Esophagus squamous epithelium (tissue), 5 donors: ENCODE data around the gene CCDC80. TPM values are rescaled to one million over a fixed set of nuclear protein-coding genes. Genes with fewer than 3 reads are reported as not detected.
A peak's percentile ranks its signal among the peaks of the same experiment; 100 is the strongest.

Experiments
- DNase-seq: peaks from one replicate; lab custom pipeline; 2025; lab: John Stamatoyannopoulos, UW
- H3K27ac ChIP-seq, 4 donors: fragments of 200-600 bp; sonication (generic); one replicate each; pipeline ENCODE4 v1.5.1; 2016 to 2019; ENCODE audit warnings: mild to moderate bottlenecking in 1 of 4
- H3K27me3 ChIP-seq, 4 donors: fragments of 200-600 bp; sonication (generic); 1 replicate in 3 of 4; 2 replicates in 1 of 4; pipeline versions ENCODE4 v1.5.1 to v1.6.0; 2017 to 2021; ENCODE audit warnings: antibody characterized with exemption in 1 of 4
- H3K36me3 ChIP-seq, 3 donors: fragments of 200-600 bp; sonication (generic); one replicate each; pipeline ENCODE4 v1.5.1; 2016 to 2019
- H3K4me1 ChIP-seq, 3 donors: fragments of 200-600 bp; sonication (generic); one replicate each; pipeline ENCODE4 v1.5.1; 2017 to 2019
- H3K4me3 ChIP-seq, 4 donors: fragments of 200-600 bp; sonication (generic); 1 replicate in 3 of 4; 2 replicates in 1 of 4; pipeline ENCODE4 v1.5.1; 2016 to 2019; ENCODE audit warnings: mild to moderate bottlenecking in 2 of 4, moderate library complexity in 1 of 4
- H3K9me3 ChIP-seq, 3 donors: fragments of 200-600 bp; sonication (generic); one replicate each; pipeline ENCODE4 v1.5.1; 2016 to 2019
- POLR2A ChIP-seq, 4 donors: fragments of 450-650 bp; IDR thresholded peaks; one replicate each; pipeline ENCODE4 v1.6.1; 2017; ENCODE audit warnings: antibody characterized with exemption in 4 of 4, mild to moderate bottlenecking in 4 of 4, moderate library complexity in 3 of 4
- WGBS, 2 donors: methylation state at CpG; one replicate each; pipeline ENCODE4 v1.1.5; 2018; 5-methylcytosine and 5-hydroxymethylcytosine counted together
- intact Hi-C: fragments of 100-400 bp; cut with DNase I; formaldehyde crosslinking; loops from one replicate; pipeline ENCODE4 v1.15.0; 2022
- total RNA-seq, 4 donors: library from RNA; depleted of rRNA; stranded (reverse); fragments of >200 nt; gene quantifications; one replicate each; pipeline ENCODE4 v1.1.0, GENCODE V29; 2016
- TF ChIP-seq, protein P1 (sequence below), 6 experiments: fragments of 450-650 bp in 4 of 6; fragments of 200-600 bp in 2 of 6; sonication (generic) in 2 of 6; IDR thresholded peaks; one replicate each; pipeline ENCODE4 v1.5.1; 2016 to 2019; ENCODE audit warnings: antibody characterized with exemption in 6 of 6, mild to moderate bottlenecking in 4 of 6, moderate library complexity in 4 of 6
- donor health status: DM: yes; HTN: yes; CAD: no.

CCDC80 gene
- total RNA-seq, 4 donors from 2014 or later: 2.0 to 69.6 (median 13.1) TPM

DNA sequence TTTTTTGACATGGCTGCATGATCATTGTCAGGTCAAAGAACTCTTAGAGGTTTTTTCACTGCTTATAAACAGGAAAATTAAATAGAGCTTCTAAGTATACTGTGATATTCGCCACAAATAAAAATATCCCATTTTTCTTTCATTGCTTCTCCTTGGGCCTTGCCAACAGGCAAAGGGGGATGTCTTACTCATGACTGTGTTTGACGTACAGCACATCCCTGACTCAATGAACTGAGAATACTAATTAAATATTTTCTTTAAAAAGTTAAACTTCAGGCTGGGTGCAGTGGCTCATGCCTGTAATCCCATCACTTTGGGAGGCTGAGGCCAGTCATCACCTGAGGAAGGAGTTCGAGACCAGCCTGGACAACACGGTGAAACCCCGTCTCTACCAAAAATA, 41.4 kb upstream of the CCDC80 start:
- Histone ChIP-seq H3K4me3 (no peak overlapping the region), H3K27ac (no peak overlapping the region), H3K4me1 (peaks cover 0 to 13% (median 5%) of the 10 kb centered on the region in 3 donors), H3K36me3 (peaks cover 0 to under 1% (median 0%) of the 10 kb centered on the region in 3 donors), H3K9me3 (no peaks in the 10 kb centered on the region), H3K27me3 (no peaks in the 10 kb centered on the region)
- WGBS, 2 donors: 95 to 98% methylated on average over 5 of the region's 5 CpGs
- intact Hi-C loops: no loop called here
- DNase-seq: no peak
- TF ChIP-seq, protein P1, sequence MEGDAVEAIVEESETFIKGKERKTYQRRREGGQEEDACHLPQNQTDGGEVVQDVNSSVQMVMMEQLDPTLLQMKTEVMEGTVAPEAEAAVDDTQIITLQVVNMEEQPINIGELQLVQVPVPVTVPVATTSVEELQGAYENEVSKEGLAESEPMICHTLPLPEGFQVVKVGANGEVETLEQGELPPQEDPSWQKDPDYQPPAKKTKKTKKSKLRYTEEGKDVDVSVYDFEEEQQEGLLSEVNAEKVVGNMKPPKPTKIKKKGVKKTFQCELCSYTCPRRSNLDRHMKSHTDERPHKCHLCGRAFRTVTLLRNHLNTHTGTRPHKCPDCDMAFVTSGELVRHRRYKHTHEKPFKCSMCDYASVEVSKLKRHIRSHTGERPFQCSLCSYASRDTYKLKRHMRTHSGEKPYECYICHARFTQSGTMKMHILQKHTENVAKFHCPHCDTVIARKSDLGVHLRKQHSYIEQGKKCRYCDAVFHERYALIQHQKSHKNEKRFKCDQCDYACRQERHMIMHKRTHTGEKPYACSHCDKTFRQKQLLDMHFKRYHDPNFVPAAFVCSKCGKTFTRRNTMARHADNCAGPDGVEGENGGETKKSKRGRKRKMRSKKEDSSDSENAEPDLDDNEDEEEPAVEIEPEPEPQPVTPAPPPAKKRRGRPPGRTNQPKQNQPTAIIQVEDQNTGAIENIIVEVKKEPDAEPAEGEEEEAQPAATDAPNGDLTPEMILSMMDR (IDR thresholded peaks at IDR 0.05): no peak
- no peak for TF ChIP-seq POLR2A (IDR thresholded peaks at IDR 0.05)

DNA sequence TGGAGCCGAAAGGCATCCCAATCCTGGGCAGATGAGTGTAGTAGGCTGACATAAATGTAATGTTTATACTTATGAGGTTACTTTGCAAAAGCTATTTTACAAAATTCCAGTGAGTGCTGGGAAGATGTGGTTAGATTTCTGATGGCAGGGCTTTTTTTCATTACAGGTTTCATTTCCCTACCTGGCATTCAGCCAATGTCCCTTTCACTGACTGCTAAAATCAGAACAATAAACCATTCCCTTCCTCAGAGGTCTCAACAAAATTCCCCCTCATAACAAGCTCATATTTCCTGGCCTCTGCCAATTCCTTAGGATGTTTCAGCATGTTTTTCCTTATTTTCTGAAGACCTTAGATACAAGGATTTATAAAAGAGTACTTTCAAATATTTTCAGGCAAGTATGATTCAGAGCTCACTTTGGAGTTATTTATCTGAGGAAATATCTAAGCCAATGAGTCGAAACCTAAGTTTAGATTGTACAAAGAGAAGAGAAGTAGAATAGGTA, 40.9 kb upstream of the CCDC80 start:
- intact Hi-C loops: no loop called here
- Histone ChIP-seq H3K27me3 (no peaks in the 10 kb centered on the region), H3K27ac (no peak overlapping the region), H3K36me3 (peaks cover 0 to 5% (median 0%) of the 10 kb centered on the region in 3 donors), H3K4me3 (no peak overlapping the region), H3K9me3 (no peaks in the 10 kb centered on the region), H3K4me1 (peaks cover 5 to 13% (median 8%) of the 10 kb centered on the region in 3 donors)
- WGBS, 2 donors: 54 to 74% methylated on average over 2 of the region's 2 CpGs
- no peak for DNase-seq
- no peak for TF ChIP-seq POLR2A (IDR thresholded peaks at IDR 0.05)
- TF ChIP-seq, protein P1 (IDR thresholded peaks at IDR 0.05): no peak

DNA sequence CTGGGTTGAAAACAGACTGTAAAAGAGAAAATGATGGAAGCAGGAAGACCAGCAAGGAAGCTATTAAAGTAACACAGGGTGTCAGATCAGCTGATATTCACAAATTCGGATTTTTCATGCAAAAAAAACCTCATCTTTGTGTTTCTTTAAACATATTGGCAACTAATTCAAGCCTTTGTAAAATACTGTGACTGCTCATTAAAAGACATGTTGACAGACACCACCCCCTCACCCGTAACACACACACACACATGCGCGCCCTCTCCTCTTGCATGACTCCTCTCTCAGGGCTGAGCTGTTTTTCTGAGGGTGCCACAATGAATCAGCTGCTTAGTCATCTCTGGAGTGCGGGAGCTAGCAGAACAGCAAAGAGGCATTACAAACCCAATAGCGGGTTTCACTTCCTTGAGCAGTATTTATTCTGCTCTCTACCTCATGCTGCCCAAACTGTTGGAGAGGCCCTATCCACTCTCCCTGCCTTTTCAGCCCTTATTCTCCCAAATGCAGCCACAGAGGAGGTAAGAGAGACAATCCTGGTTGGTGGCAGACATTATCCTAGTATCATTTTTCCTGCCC, 35.8 kb upstream of the CCDC80 start:
- WGBS, 2 donors: 12 to 25% methylated on average over 6 of the region's 6 CpGs
- Histone ChIP-seq H3K36me3 (peaks cover 0 to 5% (median 0%) of the 10 kb centered on the region in 3 donors), H3K4me3 (peak overlapping the region in 1 of 4 donors; percentile 7), H3K4me1 (peaks cover 9 to 39% (median 23%) of the 10 kb centered on the region in 3 donors), H3K9me3 (no peaks in the 10 kb centered on the region), H3K27me3 (no peaks in the 10 kb centered on the region), H3K27ac (peak overlapping the region; percentile 44 to 71 (median 65))
- TF ChIP-seq POLR2A (IDR thresholded peaks at IDR 0.05): no peak
- TF ChIP-seq, protein P1 (IDR thresholded peaks at IDR 0.05): no peak
- peak; percentile 25 for DNase-seq
- intact Hi-C loops: no loop called here

DNA sequence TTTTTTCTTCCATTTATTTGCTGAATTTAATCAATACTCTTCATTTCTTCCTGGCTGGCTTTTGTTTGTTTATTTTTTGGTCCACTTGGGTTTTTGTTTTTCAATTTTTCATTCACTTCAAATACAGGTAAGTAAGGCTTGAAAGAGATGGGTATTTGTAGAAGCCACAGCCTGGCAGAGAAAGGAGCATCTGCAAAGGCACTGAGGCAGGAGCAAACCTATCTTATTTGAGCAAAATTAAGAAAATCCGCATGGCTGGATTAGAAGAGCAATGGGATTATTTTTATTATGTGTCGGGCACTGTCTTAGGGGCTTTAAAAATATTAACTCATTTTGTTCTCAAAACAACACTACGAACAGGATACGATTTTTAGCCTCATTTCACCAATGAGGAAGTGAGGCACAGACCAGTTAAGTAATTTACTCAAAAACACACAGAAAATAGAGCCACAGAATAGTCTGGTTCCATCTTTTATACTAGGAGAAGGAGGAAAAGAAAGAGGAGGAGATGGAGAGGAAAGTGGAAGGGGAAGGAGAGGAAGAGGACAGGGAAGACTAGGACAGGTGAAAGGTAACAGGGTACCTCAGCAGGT, 35.1 kb upstream of the CCDC80 start:
- H3K27me3 ChIP-seq: no peaks in the 10 kb centered on the region
- peaks cover 0 to 5% (median 0%) of the 10 kb centered on the region in 3 donors for H3K36me3 ChIP-seq
- H3K4me3 ChIP-seq: no peak overlapping the region
- TF ChIP-seq, protein P1 (IDR thresholded peaks at IDR 0.05): no peak
- TF ChIP-seq POLR2A (IDR thresholded peaks at IDR 0.05): no peak
- DNase-seq: no peak
- intact Hi-C loops: no loop called here
- no peaks in the 10 kb centered on the region for H3K9me3 ChIP-seq
- H3K4me1 ChIP-seq: peaks cover 9 to 45% (median 28%) of the 10 kb centered on the region in 3 donors
- H3K27ac ChIP-seq: peak overlapping the region in 3 of 4 donors; percentile 64 to 71 (median 66)
- 82 to 90% methylated on average over 4 of the region's 4 CpGs for WGBS, 2 donors

DNA sequence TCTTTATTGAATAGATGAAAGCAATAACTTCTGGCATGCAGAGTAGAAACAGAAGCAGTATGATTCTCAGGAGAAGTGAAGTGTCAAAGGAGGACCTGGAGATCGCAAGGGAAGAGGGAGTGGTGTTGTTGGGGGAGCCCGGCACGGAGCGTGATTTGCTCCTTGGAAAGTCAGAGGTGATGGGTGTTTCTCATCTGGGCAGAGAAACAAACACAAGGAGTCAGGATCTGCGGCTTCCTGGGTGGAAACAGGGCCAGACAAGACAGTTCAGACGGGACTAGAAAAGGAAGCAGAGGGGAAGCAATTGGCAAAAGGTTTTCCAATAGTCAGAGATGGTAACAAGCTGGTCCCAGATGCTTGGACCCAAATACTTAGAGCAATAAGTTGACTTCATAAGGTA, 34.4 kb upstream of the CCDC80 start:
- H3K4me1 ChIP-seq: peaks cover 9 to 52% (median 35%) of the 10 kb centered on the region in 3 donors
- H3K9me3 ChIP-seq: no peaks in the 10 kb centered on the region
- no peak for DNase-seq
- H3K4me3 ChIP-seq: no peak overlapping the region
- intact Hi-C loops: no loop called here
- TF ChIP-seq POLR2A (IDR thresholded peaks at IDR 0.05): no peak
- TF ChIP-seq, protein P1 (IDR thresholded peaks at IDR 0.05): no peak
- no peak overlapping the region for H3K27ac ChIP-seq
- H3K36me3 ChIP-seq: peaks cover 0 to 5% (median 0%) of the 10 kb centered on the region in 3 donors
- H3K27me3 ChIP-seq: no peaks in the 10 kb centered on the region
- 63 to 72% methylated on average over 6 of the region's 6 CpGs for WGBS, 2 donors
